Endometrial microvascular endothelial cells (primary cell): ENCODE results near the gene TP53BP1. TPM values are rescaled to one million over a fixed set of nuclear protein-coding genes. Genes with fewer than 3 reads are reported as not detected.
"Not testable (repeated sequence)": the region's sequence is repeated elsewhere in the genome, so short reads cannot be mapped to it uniquely, and the experiment has no call there.

Experiments used
- in situ Hi-C: cut with HindIII; loops from 2 replicates; pipeline ENCODE4 v1.10.0; 2017; ENCODE audit warnings: low sequenced_read_pairs, low pct_unique_long_range_greater_than_20kb; ENCODE audit errors: inconsistent ontology term
- total RNA-seq: library from RNA; depleted of rRNA; stranded (reverse); fragments of >200 nt; gene quantifications from one replicate; pipeline ENCODE4 v1.2.3, GENCODE V29; 2015; ENCODE audit errors: inconsistent ontology term

Gene TP53BP1, protein sequence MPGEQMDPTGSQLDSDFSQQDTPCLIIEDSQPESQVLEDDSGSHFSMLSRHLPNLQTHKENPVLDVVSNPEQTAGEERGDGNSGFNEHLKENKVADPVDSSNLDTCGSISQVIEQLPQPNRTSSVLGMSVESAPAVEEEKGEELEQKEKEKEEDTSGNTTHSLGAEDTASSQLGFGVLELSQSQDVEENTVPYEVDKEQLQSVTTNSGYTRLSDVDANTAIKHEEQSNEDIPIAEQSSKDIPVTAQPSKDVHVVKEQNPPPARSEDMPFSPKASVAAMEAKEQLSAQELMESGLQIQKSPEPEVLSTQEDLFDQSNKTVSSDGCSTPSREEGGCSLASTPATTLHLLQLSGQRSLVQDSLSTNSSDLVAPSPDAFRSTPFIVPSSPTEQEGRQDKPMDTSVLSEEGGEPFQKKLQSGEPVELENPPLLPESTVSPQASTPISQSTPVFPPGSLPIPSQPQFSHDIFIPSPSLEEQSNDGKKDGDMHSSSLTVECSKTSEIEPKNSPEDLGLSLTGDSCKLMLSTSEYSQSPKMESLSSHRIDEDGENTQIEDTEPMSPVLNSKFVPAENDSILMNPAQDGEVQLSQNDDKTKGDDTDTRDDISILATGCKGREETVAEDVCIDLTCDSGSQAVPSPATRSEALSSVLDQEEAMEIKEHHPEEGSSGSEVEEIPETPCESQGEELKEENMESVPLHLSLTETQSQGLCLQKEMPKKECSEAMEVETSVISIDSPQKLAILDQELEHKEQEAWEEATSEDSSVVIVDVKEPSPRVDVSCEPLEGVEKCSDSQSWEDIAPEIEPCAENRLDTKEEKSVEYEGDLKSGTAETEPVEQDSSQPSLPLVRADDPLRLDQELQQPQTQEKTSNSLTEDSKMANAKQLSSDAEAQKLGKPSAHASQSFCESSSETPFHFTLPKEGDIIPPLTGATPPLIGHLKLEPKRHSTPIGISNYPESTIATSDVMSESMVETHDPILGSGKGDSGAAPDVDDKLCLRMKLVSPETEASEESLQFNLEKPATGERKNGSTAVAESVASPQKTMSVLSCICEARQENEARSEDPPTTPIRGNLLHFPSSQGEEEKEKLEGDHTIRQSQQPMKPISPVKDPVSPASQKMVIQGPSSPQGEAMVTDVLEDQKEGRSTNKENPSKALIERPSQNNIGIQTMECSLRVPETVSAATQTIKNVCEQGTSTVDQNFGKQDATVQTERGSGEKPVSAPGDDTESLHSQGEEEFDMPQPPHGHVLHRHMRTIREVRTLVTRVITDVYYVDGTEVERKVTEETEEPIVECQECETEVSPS (N-terminal part only)
- 41.0 TPM for total RNA-seq

GRCh38 chr15:43492673-43493601 lies at the start of gene TP53BP1:
TP53BP1 (minus strand) TSS chr15:43493156; CDS start chr15:43493043, 113 bp downstream.
- in situ Hi-C loops = no loop called here

DNA sequence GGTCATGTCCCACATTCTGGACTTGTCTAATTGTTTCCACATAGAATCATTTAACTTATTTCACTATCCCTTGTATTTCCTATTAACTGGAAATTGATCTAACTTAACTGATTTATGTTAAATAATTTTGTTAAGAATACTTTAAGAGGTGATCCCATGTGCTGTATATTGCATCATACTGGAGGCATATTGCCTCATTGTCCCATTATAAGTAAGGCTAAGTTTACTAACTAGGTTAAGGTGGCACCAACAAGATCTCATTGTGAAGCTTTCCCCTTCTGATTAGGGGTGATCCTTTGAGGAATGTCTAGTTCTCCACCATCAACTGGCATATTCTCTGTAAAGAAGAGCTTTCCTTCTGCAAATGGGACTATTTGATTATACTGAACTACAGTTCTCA lies 48.8 kb upstream of the TP53BP1 start:
- in situ Hi-C loops = no loop called here

DNA sequence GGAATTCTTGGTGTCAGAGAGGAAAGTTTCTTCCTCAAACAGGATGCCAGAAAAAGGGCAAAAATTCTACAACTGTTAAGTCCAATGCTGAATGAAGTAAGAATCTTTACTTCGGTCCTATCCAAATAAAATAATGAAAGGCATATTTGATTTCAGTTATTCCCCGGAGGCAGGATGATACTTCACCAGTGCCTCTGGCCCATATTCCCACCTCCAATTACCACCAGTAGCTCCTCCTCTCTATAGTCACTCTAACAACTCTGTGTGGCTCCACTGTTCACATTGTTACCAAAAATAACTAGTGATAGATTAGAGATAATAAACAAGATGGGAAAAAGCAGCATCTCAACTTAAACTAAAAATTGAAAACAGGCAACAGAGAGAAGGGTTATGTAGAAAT lies 45.1 kb upstream of the TP53BP1 start:
- in situ Hi-C loops = no loop called here

- in situ Hi-C loops = no loop called here
These were observed 41.9 kb upstream of the TP53BP1 start for GRCh38 chr15:43534897-43535296.

DNA sequence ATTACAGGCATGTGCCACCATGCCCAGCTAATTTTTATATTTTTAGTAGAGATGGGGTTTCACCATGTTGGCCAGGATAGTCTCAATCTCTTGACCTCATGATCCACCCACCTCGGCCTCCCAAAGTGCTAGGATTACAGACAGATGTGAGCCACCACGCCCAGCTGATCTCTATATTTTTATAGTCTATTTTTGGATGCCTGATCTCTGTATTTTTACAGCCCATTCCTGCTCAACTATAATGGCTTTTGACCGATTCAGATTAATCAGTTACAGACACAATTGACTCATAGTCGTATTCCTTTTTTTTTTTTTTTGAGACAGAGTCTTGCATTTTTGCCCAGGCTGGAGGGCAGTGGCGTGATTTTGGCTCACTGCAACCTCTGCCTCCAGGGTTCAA lies 39.9 kb upstream of the TP53BP1 start:
- in situ Hi-C loops = not testable (repeated sequence)

DNA sequence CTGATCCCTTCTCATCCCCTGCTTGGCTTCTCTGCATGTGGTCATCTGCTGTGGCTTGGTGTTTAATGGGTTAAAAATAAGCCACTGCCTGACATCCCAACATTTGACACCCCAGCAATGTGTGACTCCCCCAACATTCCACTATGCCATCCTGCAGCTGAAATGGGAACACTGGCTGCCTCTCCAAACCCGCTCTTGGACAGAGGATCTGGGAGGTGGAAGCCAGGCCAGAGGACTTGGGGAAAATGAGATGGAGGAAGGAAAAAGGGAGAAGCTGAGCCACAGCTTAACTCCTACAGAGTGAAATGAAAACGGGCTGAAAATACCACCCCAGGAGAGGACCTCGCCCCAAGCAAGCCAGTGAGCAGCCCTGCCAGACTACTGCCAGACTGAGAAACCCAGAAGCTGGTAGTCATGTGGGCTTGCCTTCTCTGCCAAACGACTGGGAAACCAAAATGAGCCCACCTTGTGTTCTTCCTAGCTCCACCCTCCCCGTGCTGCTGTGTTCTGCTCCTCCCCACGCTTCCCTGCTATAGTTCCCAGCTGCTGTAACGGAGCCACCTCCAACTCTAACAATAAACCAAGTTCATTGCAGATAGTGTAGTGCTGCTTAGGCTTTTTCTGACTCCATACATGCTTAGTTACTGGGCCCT lies 38.2 kb upstream of the TP53BP1 start:
- in situ Hi-C loops = no loop called here

DNA sequence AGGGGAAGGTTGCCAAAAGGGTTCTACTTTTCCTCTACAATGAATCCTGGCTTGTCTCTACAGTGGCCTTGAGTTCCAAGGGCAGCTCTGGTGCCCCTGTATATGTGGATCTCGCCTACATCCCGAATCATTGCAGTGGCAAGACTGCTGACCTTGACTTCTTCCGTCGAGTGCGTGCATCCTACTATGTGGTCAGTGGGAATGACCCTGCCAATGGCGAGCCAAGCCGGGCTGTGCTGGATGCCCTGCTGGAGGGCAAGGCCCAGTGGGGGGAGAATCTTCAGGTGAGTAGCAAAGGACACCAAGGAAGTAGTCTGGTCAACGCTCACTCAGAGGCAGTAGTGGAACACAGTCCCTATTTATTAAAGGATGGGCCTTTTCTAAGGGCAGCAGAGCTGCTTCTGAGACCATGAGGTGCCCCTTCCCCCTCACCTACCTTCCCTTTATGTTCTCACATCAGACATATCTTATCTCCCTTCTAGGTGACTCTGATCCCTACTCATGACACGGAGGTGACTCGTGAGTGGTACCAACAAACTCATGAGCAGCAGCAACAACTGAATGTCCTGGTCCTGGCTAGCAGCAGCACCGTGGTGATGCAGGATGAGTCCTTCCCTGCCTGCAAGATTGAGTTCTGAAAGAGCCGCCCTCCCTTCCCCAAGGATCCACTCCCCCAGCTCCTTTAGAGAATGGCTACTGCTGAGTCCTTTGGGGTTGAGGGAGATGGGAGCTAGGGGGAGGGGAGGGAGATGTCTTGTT lies 36.8 kb upstream of the TP53BP1 start:
- in situ Hi-C loops = no loop called here

DNA sequence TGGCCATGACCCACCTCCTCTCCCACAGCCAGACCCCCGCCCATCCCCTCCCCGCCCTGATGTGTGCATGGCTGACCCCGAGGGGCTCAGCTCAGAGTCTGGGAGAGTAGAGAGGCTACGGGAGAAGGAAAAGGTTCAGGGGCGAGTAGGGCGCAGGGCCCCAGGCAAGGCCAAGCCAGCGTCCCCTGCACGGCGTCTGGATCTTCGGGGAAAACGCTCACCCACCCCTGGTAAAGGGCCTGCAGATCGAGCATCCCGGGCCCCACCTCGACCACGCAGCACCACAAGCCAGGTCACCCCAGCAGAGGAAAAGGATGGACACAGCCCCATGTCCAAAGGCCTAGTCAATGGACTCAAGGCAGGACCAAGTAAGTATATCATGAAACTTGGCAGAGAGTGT lies 36.2 kb upstream of the TP53BP1 start:
- in situ Hi-C loops = no loop called here

GRCh38 chr15:43528542-43529007 lies 35.6 kb upstream of the TP53BP1 start:
- in situ Hi-C loops = no loop called here

- in situ Hi-C loops = no loop called here
These were observed 35.0 kb upstream of the TP53BP1 start for GRCh38 chr15:43527802-43528541.

DNA sequence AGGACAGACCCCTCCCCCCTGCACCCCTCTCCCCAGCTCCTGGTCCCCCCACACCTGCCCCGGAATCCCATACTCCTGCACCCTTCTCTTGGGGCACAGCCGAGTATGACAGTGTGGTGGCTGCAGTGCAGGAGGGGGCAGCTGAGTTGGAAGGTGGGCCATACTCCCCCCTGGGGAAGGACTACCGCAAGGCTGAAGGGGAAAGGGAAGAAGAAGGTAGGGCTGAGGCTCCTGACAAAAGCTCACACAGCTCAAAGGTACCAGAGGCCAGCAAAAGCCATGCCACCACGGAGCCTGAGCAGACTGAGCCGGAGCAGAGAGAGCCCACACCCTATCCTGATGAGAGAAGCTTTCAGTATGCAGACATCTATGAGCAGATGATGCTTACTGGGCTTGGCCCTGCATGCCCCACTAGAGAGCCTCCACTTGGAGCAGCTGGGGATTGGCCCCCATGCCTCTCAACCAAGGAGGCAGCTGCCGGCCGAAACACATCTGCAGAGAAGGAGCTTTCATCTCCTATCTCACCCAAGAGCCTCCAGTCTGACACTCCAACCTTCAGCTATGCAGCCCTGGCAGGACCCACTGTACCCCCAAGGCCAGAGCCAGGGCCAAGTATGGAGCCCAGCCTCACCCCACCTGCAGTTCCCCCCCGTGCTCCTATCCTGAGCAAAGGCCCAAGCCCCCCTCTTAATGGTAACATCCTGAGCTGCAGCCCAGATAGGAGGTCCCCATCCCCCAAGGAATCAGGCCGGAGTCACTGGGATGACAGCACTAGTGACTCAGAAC lies 34.3 kb upstream of the TP53BP1 start:
- in situ Hi-C loops = no loop called here

DNA sequence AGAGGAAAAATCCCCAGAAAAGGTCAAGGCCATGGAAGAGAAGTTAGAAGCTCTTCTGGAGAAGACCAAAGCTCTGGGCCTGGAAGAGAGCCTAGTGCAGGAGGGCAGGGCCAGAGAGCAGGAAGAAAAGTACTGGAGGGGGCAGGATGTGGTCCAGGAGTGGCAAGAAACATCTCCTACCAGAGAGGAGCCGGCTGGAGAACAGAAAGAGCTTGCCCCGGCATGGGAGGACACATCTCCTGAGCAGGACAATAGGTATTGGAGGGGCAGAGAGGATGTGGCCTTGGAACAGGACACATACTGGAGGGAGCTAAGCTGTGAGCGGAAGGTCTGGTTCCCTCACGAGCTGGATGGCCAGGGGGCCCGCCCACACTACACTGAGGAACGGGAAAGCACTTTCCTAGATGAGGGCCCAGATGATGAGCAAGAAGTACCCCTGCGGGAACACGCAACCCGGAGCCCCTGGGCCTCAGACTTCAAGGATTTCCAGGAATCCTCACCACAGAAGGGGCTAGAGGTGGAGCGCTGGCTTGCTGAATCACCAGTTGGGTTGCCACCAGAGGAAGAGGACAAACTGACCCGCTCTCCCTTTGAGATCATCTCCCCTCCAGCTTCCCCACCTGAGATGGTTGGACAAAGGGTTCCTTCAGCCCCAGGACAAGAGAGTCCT lies 33.4 kb upstream of the TP53BP1 start:
- in situ Hi-C loops = no loop called here

DNA sequence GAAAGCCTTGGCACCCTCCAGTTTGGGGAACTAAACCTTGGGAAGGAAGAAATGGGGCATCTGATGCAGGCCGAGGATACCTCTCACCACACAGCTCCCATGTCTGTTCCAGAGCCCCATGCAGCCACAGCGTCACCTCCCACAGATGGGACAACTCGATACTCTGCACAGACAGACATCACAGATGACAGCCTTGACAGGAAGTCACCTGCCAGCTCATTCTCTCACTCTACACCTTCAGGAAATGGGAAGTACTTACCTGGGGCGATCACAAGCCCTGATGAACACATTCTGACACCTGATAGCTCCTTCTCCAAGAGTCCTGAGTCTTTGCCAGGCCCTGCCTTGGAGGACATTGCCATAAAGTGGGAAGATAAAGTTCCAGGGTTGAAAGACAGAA lies 32.2 kb upstream of the TP53BP1 start:
- in situ Hi-C loops = no loop called here

- in situ Hi-C loops = no loop called here
These were observed 31.4 kb upstream of the TP53BP1 start for GRCh38 chr15:43524254-43524845.

GRCh38 chr15:43523646-43524045 lies 30.7 kb upstream of the TP53BP1 start:
- in situ Hi-C loops = no loop called here
